DND-41 (cell line): ENCODE results near the gene SERPINI1.

ENCODE experiments used
- ATAC-seq: fragments of 200-7000 bp; cut with Tn5 transposase; 3 replicates; pipeline ENCODE4 v1.9.1; 2021; ENCODE audit warnings: low read depth; ENCODE audit not compliant: insufficient read depth
- DNase-seq: peaks from one replicate; pipeline ENCODE4 v3.0.0-alpha.2; 2020
- H2AFZ ChIP-seq: 2 replicates; pipeline ENCODE4 v1.6.0; 2012; ENCODE audit warnings: low read depth, low read length
- H3K27ac ChIP-seq: 2 replicates; pipeline ENCODE4 v1.5.1; 2012; ENCODE audit warnings: low read length, inconsistent platforms
- H3K27me3 ChIP-seq: fragments of 200-600 bp; sonication (generic); 2 replicates; pipeline ENCODE4 v1.6.0; 2012; ENCODE audit warnings: low read length, mild to moderate bottlenecking, inconsistent platforms; ENCODE audit not compliant: insufficient read depth, poor library complexity
- H3K36me3 ChIP-seq: 2 replicates; pipeline ENCODE4 v1.5.1; 2012; ENCODE audit warnings: low read length, inconsistent platforms; ENCODE audit not compliant: insufficient read depth
- H3K4me1 ChIP-seq: 2 replicates; pipeline ENCODE4 v1.5.1; 2012; ENCODE audit warnings: mild to moderate bottlenecking, low read length; ENCODE audit not compliant: insufficient read depth
- H3K4me2 ChIP-seq: 2 replicates; pipeline ENCODE4 v1.6.0; 2012; ENCODE audit warnings: mild to moderate bottlenecking, moderate library complexity, low read length, inconsistent platforms; ENCODE audit not compliant: insufficient read depth
- H3K4me3 ChIP-seq, 2 experiments: fragments of 200-600 bp in 1 of 2; shearing (Covaris generic) in 1 of 2; 2 replicates each; pipeline ENCODE4 v1.5.1; 2012 to 2016; ENCODE audit warnings: inconsistent platforms in 2 of 2, low read length in 2 of 2, mild to moderate bottlenecking in 2 of 2, low read depth in 1 of 2, moderate library complexity in 1 of 2
- H3K79me2 ChIP-seq: 2 replicates; pipeline ENCODE4 v1.6.0; 2012; ENCODE audit warnings: low read length, inconsistent platforms; ENCODE audit not compliant: insufficient read depth
- H3K9ac ChIP-seq: 2 replicates; pipeline ENCODE4 v1.6.0; 2012; ENCODE audit warnings: low read depth, mild to moderate bottlenecking, inconsistent platforms, low read length, moderate library complexity
- H3K9me3 ChIP-seq: 2 replicates; pipeline ENCODE4 v1.5.1; 2012; ENCODE audit warnings: low read length, moderate library complexity, mild to moderate bottlenecking, inconsistent platforms; ENCODE audit not compliant: insufficient read depth, severe bottlenecking
- H4K20me1 ChIP-seq: 2 replicates; pipeline ENCODE4 v1.6.0; 2012; ENCODE audit warnings: low read length; ENCODE audit not compliant: insufficient read depth
- CTCF ChIP-seq: IDR thresholded peaks from 2 replicates; pipeline ENCODE4 v1.5.1; 2012; ENCODE audit warnings: borderline replicate concordance, low read length, moderate library complexity, mild to moderate bottlenecking; ENCODE audit not compliant: poor library complexity, severe bottlenecking; ENCODE audit errors: extremely low read depth
- EZH2 ChIP-seq: IDR thresholded peaks from 3 replicates; pipeline ENCODE4 v1.6.1; 2012; ENCODE audit warnings: borderline replicate concordance, low read depth, mild to moderate bottlenecking, moderate library complexity, low read length, inconsistent platforms; ENCODE audit not compliant: severe bottlenecking

SERPINI1 gene

GRCh38 chr3:167851749-167852148 is 116.2 kb downstream of the SERPINI1 start:
- ATAC-seq (no peak), DNase-seq (no peak)
- Histone ChIP-seq H3K79me2 (no peaks in the 10 kb centered on the region), H3K4me3 (no peak overlapping the region), H3K4me2 (no peak overlapping the region), H3K9me3 (no peaks in the 10 kb centered on the region), H3K9ac (no peak overlapping the region), H4K20me1 (no peaks in the 10 kb centered on the region), H2AFZ (no peak overlapping the region), H3K36me3 (no peaks in the 10 kb centered on the region), H3K27me3 (no peaks in the 10 kb centered on the region), H3K4me1 (no peaks in the 10 kb centered on the region), H3K27ac (no peak overlapping the region)
- TF ChIP-seq CTCF = no peak
- no peak for TF ChIP-seq EZH2

- TF ChIP-seq CTCF (no peak), EZH2 (no peak)
- Histone ChIP-seq H3K4me3 (no peak overlapping the region), H3K9me3 (no peaks in the 10 kb centered on the region), H3K27ac (no peak overlapping the region), H2AFZ (no peak overlapping the region), H3K79me2 (no peaks in the 10 kb centered on the region), H3K27me3 (no peaks in the 10 kb centered on the region), H3K4me2 (no peak overlapping the region), H3K36me3 (no peaks in the 10 kb centered on the region), H4K20me1 (no peaks in the 10 kb centered on the region), H3K9ac (no peak overlapping the region), H3K4me1 (no peaks in the 10 kb centered on the region)
- no peak for DNase-seq
- ATAC-seq = no peak
These were observed 116.7 kb downstream of the SERPINI1 start for GRCh38 chr3:167852216-167852615.

GRCh38 chr3:167854063-167854462 is 118.5 kb downstream of the SERPINI1 start:
- Histone ChIP-seq H3K9me3 (no peaks in the 10 kb centered on the region), H3K4me1 (no peaks in the 10 kb centered on the region), H4K20me1 (no peaks in the 10 kb centered on the region), H2AFZ (no peak overlapping the region), H3K27ac (no peak overlapping the region), H3K9ac (no peak overlapping the region), H3K4me3 (no peak overlapping the region), H3K4me2 (no peak overlapping the region), H3K27me3 (no peaks in the 10 kb centered on the region), H3K79me2 (no peaks in the 10 kb centered on the region), H3K36me3 (no peaks in the 10 kb centered on the region)
- TF ChIP-seq CTCF (no peak), EZH2 (no peak)
- ATAC-seq = no peak
- DNase-seq = no peak

GRCh38 chr3:167854846-167855245 is 119.3 kb downstream of the SERPINI1 start:
- no peaks in the 10 kb centered on the region for H3K36me3 ChIP-seq
- ATAC-seq (no peak), DNase-seq (no peak)
- no peaks in the 10 kb centered on the region for H3K79me2 ChIP-seq
- H3K4me1 ChIP-seq = no peaks in the 10 kb centered on the region
- H3K4me2 ChIP-seq = no peak overlapping the region
- no peak overlapping the region for H3K4me3 ChIP-seq
- H3K9ac ChIP-seq = no peak overlapping the region
- H3K27ac ChIP-seq = no peak overlapping the region
- H3K27me3 ChIP-seq = no peaks in the 10 kb centered on the region
- H3K9me3 ChIP-seq = no peaks in the 10 kb centered on the region
- no peak for TF ChIP-seq EZH2
- no peak for TF ChIP-seq CTCF
- H2AFZ ChIP-seq = no peak overlapping the region
- H4K20me1 ChIP-seq = no peaks in the 10 kb centered on the region
